Naive B cell (primary cell): ENCODE data around the gene NAAA. TPM values are rescaled to one million over a fixed set of nuclear protein-coding genes. Genes with fewer than 3 reads are reported as not detected.

Experiments used
- ATAC-seq, 2 donors: fragments of 150-1000 bp; cut with Tn5 transposase; 2 replicates each; pipeline ENCODE4 v1.10.0; 2021; ENCODE audit warnings: low read depth in 2 of 2, mild to moderate bottlenecking in 2 of 2, moderate library complexity in 2 of 2
- DNase-seq: peaks from one replicate; pipeline ENCODE4 v3.0.0; 2022
- H3K27ac Mint-ChIP-seq, 6 donors: one replicate each; pipeline ENCODE4 v1.8.0; 2020 to 2022; ENCODE audit warnings: mild to moderate bottlenecking in 6 of 6, mixed read lengths in 6 of 6, moderate library complexity in 5 of 6, inconsistent platforms in 2 of 6
- H3K27me3 Mint-ChIP-seq, 3 donors: one replicate each; pipeline ENCODE4 v1.8.0; 2021 to 2022; ENCODE audit warnings: mixed read lengths in 3 of 3, mild to moderate bottlenecking in 1 of 3
- H3K36me3 Mint-ChIP-seq, 2 donors: one replicate each; pipeline ENCODE4 v1.8.0; 2020 to 2022; ENCODE audit warnings: mixed read lengths in 2 of 2, inconsistent platforms in 1 of 2, mild to moderate bottlenecking in 1 of 2
- H3K4me1 Mint-ChIP-seq, 3 donors: one replicate each; pipeline ENCODE4 v1.8.0; 2020 to 2022; ENCODE audit warnings: mixed read lengths in 3 of 3, inconsistent platforms in 1 of 3, mild to moderate bottlenecking in 1 of 3, moderate library complexity in 1 of 3
- H3K4me3 Mint-ChIP-seq, 8 donors: one replicate each; pipeline ENCODE4 v1.8.0; 2020 to 2022; ENCODE audit warnings: mild to moderate bottlenecking in 8 of 8, mixed read lengths in 8 of 8, moderate library complexity in 8 of 8, inconsistent platforms in 2 of 8
- H3K9me3 Mint-ChIP-seq, 7 donors: one replicate each; pipeline ENCODE4 v1.8.0; 2020 to 2022; ENCODE audit warnings: mixed read lengths in 7 of 7, mild to moderate bottlenecking in 5 of 7, inconsistent platforms in 2 of 7, moderate library complexity in 1 of 7
- polyA plus RNA-seq, 6 donors: library from polyadenylated mRNA; unstranded; fragments of 300-500 nt; fragmentation: Illumina TruSeq; gene quantifications; one replicate each; pipeline ENCODE4 v1.2.3, GENCODE V29; 2021; ENCODE audit warnings: low read depth in 6 of 6

Gene NAAA
- polyA plus RNA-seq, 6 donors from 2014 or later = 32.6 to 53.0 (median 42.9) TPM

DNA sequence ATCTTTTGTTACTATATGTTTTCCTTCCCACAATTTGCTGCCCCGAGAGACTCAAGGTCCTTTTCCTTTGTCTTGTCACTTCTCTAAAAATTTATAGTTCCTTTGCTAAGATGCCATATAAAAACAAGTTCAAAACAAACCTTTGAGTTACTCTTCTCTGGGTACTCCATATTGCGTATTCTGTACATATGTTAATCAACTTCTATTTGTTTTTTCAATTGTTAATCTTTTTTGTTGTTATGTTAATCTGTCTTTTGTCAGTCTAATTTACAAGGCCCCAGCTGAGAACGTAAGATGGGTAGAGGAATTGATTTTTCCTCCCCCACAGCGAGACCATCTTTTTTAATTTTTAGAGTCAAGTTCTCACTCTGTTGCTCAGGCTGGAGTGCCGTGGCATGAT lies 31.4 kb downstream of the NAAA start:
- peaks cover 0 to 7% (median 0%) of the 10 kb centered on the region in 3 donors for H3K4me1 Mint-ChIP-seq
- H3K9me3 Mint-ChIP-seq = peaks cover 0 to 6% (median 0%) of the 10 kb centered on the region in 7 donors
- ATAC-seq = no peak
- DNase-seq = no peak
- peak overlapping the region in 1 of 6 donors; percentile 8 for H3K27ac Mint-ChIP-seq
- H3K27me3 Mint-ChIP-seq = no peaks in the 10 kb centered on the region
- H3K4me3 Mint-ChIP-seq = no peak overlapping the region
- peaks cover 0 to 9% of the 10 kb centered on the region in 2 donors for H3K36me3 Mint-ChIP-seq

- Mint-ChIP-seq H3K27me3 (no peaks in the 10 kb centered on the region), H3K36me3 (peaks cover 0 to 9% of the 10 kb centered on the region in 2 donors), H3K4me1 (peaks cover 0 to 7% (median 0%) of the 10 kb centered on the region in 3 donors), H3K9me3 (peaks cover 0 to 6% (median 0%) of the 10 kb centered on the region in 7 donors), H3K27ac (no peak overlapping the region), H3K4me3 (no peak overlapping the region)
- ATAC-seq = no peak
- DNase-seq = no peak
These were observed 32.3 kb downstream of the NAAA start for GRCh38 chr4:75908555-75908954.

DNA sequence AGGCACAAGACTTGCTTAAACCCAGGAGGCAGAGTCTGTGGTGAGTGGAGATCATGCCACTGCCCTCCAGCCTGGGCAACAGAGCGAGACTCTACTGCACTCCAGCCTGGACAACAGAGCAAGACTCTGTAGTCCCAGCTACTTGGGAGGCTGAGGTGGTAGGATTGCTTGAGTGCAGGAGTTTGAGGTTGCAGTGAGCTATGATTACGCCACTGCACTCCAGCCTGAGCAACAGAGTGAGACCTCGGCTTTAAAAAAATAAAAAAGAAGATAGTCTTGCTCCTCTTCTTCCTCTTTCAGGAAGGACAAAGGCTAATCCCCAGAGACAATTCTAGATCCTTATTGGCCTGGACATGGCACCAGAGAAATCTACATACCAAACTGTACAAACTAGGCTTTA lies 32.8 kb downstream of the NAAA start:
- Mint-ChIP-seq H3K27me3 (no peaks in the 10 kb centered on the region), H3K4me3 (no peak overlapping the region), H3K27ac (no peak overlapping the region), H3K4me1 (peaks cover 0 to 7% (median 0%) of the 10 kb centered on the region in 3 donors), H3K9me3 (peaks cover 0 to 6% (median 0%) of the 10 kb centered on the region in 7 donors), H3K36me3 (peaks cover 0 to 9% of the 10 kb centered on the region in 2 donors)
- DNase-seq (no peak), ATAC-seq (no peak)

GRCh38 chr4:75904076-75904475 lies 36.7 kb downstream of the NAAA start:
- Mint-ChIP-seq H3K27ac (peak overlapping the region in 1 of 6 donors; percentile 8), H3K4me1 (peaks cover 11 to 23% (median 16%) of the 10 kb centered on the region in 3 donors), H3K27me3 (no peaks in the 10 kb centered on the region), H3K36me3 (no peaks in the 10 kb centered on the region), H3K9me3 (no peaks in the 10 kb centered on the region), H3K4me3 (no peak overlapping the region)
- ATAC-seq (no peak), DNase-seq (no peak)

- Mint-ChIP-seq H3K36me3 (no peaks in the 10 kb centered on the region), H3K27ac (peak within 1 kb of the TSS in 3 of 6 donors; percentile 44 to 87 (median 77)), H3K4me3 (peak within 1 kb of the TSS in 6 of 8 donors; percentile 25 to 72 (median 46))
These were observed 38.5 kb downstream of the NAAA start, which contains the start of gene PPEF2 for GRCh38 chr4:75902352-75902751. PPEF2 (minus strand) TSS chr4:75902452; CDS start chr4:75896325, 6,127 bp downstream.

DNA sequence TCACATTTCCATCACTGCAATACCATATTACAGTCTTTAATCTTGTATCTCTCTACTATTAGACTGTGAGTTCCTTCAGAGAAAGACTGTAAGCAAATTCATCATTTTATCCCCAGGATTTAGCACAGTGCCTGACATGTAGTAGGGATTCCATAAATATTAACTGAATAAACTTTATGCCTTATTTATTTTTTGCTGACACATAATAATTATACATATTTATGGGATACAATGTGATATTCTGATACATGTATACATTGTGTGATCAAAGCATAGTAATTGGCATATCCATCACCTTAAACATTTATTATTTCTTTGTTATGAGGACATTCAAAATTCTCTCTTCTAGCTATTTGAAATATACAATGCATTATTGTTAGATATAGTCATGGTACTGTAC lies 42.3 kb downstream of the NAAA start:
- Mint-ChIP-seq H3K36me3 (no peaks in the 10 kb centered on the region), H3K4me3 (no peak overlapping the region), H3K4me1 (peaks cover 11 to 16% (median 16%) of the 10 kb centered on the region in 3 donors), H3K9me3 (peaks cover 0 to 10% (median 3%) of the 10 kb centered on the region in 7 donors), H3K27me3 (no peaks in the 10 kb centered on the region), H3K27ac (no peak overlapping the region)
- no peak for ATAC-seq
- DNase-seq = no peak

More at GRCh38 chr4:75902352-75902751, 38.5 kb downstream of the NAAA start, which contains the start of gene PPEF2:
- Mint-ChIP-seq H3K9me3 (peaks cover 0 to 10% (median 3%) of the 10 kb centered on the region in 7 donors), H3K27me3 (no peaks in the 10 kb centered on the region), H3K4me1 (peaks cover 11 to 16% (median 16%) of the 10 kb centered on the region in 3 donors)
- no peak for DNase-seq
- ATAC-seq = no peak

- peak; percentile 22 for DNase-seq
- H3K9me3 Mint-ChIP-seq = peaks cover 0 to 10% (median 3%) of the 10 kb centered on the region in 7 donors
- H3K4me3 Mint-ChIP-seq = no peak overlapping the region
- H3K36me3 Mint-ChIP-seq = no peaks in the 10 kb centered on the region
- H3K27me3 Mint-ChIP-seq = no peaks in the 10 kb centered on the region
- peak overlapping the region in 2 of 6 donors; percentile 6 to 14 for H3K27ac Mint-ChIP-seq
- H3K4me1 Mint-ChIP-seq = no peaks in the 10 kb centered on the region
- peak; percentile 56 to 76 for ATAC-seq
These were observed 45.0 kb downstream of the NAAA start for GRCh38 chr4:75895744-75896314.

GRCh38 chr4:75892508-75892907 lies 48.3 kb downstream of the NAAA start:
- Mint-ChIP-seq H3K9me3 (peaks cover 0 to 2% (median 0%) of the 10 kb centered on the region in 7 donors), H3K4me1 (no peaks in the 10 kb centered on the region), H3K36me3 (no peaks in the 10 kb centered on the region), H3K27ac (no peak overlapping the region), H3K4me3 (no peak overlapping the region), H3K27me3 (peaks cover 8 to 26% (median 14%) of the 10 kb centered on the region in 3 donors)
- DNase-seq (no peak), ATAC-seq (no peak)

GRCh38 chr4:75891611-75892010 lies 49.2 kb downstream of the NAAA start:
- no peaks in the 10 kb centered on the region for H3K36me3 Mint-ChIP-seq
- no peaks in the 10 kb centered on the region for H3K9me3 Mint-ChIP-seq
- H3K27me3 Mint-ChIP-seq = peaks cover 8 to 28% (median 14%) of the 10 kb centered on the region in 3 donors
- H3K4me1 Mint-ChIP-seq = no peaks in the 10 kb centered on the region
- no peak overlapping the region for H3K4me3 Mint-ChIP-seq
- no peak overlapping the region for H3K27ac Mint-ChIP-seq
- DNase-seq = no peak
- no peak for ATAC-seq

- peaks cover 8 to 28% (median 14%) of the 10 kb centered on the region in 3 donors for H3K27me3 Mint-ChIP-seq
- H3K27ac Mint-ChIP-seq = peak overlapping the region in 1 of 6 donors; percentile 25
- no peak for DNase-seq
- H3K4me1 Mint-ChIP-seq = no peaks in the 10 kb centered on the region
- no peak for ATAC-seq
- no peaks in the 10 kb centered on the region for H3K36me3 Mint-ChIP-seq
- H3K9me3 Mint-ChIP-seq = no peaks in the 10 kb centered on the region
- H3K4me3 Mint-ChIP-seq = no peak overlapping the region
These were observed 51.1 kb downstream of the NAAA start for GRCh38 chr4:75889537-75890199.

GRCh38 chr4:75886104-75886503 lies 54.7 kb downstream of the NAAA start:
- Mint-ChIP-seq H3K27ac (no peak overlapping the region), H3K4me1 (no peaks in the 10 kb centered on the region), H3K9me3 (no peaks in the 10 kb centered on the region), H3K4me3 (peak overlapping the region in 1 of 8 donors; percentile 60), H3K36me3 (no peaks in the 10 kb centered on the region), H3K27me3 (peaks cover 11 to 34% (median 14%) of the 10 kb centered on the region in 3 donors)
- ATAC-seq (no peak), DNase-seq (no peak)

GRCh38 chr4:75881476-75881875 lies 59.3 kb downstream of the NAAA start:
- peaks cover 0 to 11% (median 4%) of the 10 kb centered on the region in 3 donors for H3K27me3 Mint-ChIP-seq
- no peaks in the 10 kb centered on the region for H3K36me3 Mint-ChIP-seq
- no peaks in the 10 kb centered on the region for H3K9me3 Mint-ChIP-seq
- ATAC-seq (no peak), DNase-seq (no peak)
- peak overlapping the region in 1 of 8 donors; percentile 78 for H3K4me3 Mint-ChIP-seq
- H3K27ac Mint-ChIP-seq = no peak overlapping the region
- H3K4me1 Mint-ChIP-seq = no peaks in the 10 kb centered on the region

DNA sequence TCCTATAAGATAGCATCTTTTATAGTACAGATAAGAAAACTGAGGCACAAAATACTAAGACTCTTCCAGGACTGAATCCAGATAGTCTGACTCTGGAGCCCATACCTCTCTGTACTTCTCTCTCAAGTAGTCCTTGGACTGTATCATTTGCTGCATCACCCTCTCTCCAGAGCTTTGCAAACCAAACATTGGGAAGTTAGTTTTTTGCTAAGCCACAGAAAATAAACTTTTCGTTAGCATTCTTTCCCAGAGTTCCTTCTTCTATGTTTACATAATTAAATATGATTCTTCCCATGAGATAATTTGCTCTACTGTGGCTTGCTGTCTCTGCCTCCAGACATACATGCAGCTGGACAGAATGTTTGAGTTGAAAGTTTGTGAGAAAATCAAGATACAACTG lies 60.5 kb downstream of the NAAA start:
- Mint-ChIP-seq H3K4me3 (no peak overlapping the region), H3K9me3 (no peaks in the 10 kb centered on the region), H3K27ac (no peak overlapping the region), H3K36me3 (no peaks in the 10 kb centered on the region), H3K27me3 (peaks cover 0 to 21% (median 4%) of the 10 kb centered on the region in 3 donors), H3K4me1 (no peaks in the 10 kb centered on the region)
- DNase-seq (no peak), ATAC-seq (no peak)

GRCh38 chr4:75878246-75878756 lies 62.5 kb downstream of the NAAA start:
- Mint-ChIP-seq H3K36me3 (no peaks in the 10 kb centered on the region), H3K4me1 (no peaks in the 10 kb centered on the region), H3K27ac (peak overlapping the region in 1 of 6 donors; percentile 26), H3K27me3 (peaks cover 0 to 22% (median 4%) of the 10 kb centered on the region in 3 donors), H3K9me3 (no peaks in the 10 kb centered on the region), H3K4me3 (no peak overlapping the region)
- DNase-seq = no peak
- no peak for ATAC-seq
